Cerebellar nuclear complex (tissue), 1 donor: ENCODE measurements around the gene LITAF.

ENCODE experiments used
- DNase-seq, 2 experiments: peaks; one replicate each; lab custom pipeline; 2025; lab: John Stamatoyannopoulos, UW

The LITAF gene

DNA sequence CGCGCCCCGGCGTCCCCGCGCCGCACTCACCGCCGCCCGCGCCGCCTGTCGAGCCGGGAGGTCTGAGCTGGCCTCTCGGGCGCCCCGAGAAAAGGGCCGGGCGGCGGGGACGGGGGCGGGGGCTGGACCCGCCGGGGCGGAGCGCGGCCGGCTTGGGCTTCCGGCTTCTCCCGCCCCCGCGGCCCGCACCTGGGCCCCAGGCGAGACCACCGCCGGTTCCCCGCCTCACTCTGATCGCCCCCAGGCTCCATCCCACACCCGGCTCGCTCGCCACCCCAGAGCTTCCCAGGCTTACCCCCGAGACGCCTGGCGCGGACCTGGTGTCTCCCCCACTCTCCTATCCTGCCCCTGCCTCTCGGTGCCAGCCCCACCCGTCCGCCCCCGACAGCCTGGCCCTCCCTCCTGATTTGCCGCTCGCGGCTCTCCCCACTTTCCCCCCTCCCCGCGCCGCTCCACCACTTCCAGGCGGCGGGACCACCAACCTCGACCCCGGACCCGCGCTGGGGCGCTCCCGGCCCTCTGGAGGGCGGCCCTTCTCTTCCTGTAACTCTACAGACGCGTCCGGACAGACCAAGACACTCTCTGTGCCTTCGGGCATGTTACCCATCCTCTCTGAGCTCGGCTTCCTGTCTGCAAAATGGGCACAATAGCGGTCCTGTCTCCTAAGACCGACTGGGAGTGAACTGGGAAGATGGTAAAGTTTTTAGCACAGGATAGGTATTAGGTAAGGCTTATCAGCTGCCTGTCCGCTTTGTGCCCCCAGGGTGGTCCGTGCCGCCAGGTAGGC is at the start of gene LITAF:
Gene LITAF (minus strand): TSS at position 64 of the 787 bp plus-strand sequence. CDS start 30,189 bp downstream, outside the sequence.
- no peak for DNase-seq

GRCh38 chr16:11636172-11636721 is 49.5 kb upstream of the LITAF start:
- DNase-seq: no peak

- DNase-seq: no peak
These were observed 49.0 kb upstream of the LITAF start for GRCh38 chr16:11635679-11636171.

- DNase-seq: no peak
These were observed 48.5 kb upstream of the LITAF start for GRCh38 chr16:11635113-11635652.

- DNase-seq: no peak
These were observed 47.6 kb upstream of the LITAF start for GRCh38 chr16:11634312-11634711.

GRCh38 chr16:11633113-11633512 is 46.4 kb upstream of the LITAF start:
- no peak for DNase-seq

DNA sequence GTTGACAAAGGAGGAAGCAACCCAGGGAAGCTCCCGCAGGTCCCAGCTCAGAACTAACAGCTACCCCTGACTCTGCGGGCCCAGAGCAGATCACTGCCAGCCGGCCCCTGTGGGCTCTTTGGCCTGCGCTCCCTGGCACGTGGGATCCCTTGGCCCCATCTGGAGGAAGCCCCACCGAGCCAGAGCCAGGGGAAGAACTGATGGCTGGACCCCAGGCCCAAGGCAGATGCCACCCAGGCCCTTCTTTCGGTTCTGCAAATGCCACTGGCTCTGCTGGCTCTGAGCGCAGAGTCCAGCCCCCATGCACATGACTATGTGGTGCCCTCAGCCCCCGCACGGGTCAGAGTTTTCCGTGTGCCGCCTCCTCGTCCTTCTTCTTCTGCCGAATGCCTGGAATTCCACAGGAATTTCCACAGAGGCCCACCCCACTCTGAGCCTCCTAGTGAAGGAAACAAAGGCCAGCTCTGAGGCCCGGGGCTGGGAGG is 45.8 kb upstream of the LITAF start:
- no peak for DNase-seq

DNA sequence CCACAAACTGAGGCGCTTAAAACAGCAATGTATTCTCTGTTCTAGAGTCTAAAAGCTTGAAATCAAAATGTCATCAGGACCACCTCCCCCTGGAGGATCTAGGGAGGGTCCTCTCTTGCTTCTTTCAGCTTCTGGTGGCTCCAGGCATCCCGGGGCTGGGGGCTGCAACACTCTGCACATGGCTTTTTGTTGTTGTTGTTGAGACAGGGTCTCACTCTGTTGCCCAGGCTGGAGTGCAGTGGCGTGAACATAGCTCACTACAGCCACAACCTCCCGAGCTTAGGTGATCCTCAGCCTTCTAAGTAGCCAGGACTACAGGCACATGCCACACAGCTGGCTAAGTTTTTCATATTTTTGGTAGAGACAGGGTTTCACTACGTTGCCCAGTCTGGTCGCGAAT is 44.5 kb upstream of the LITAF start:
- DNase-seq: no peak

DNA sequence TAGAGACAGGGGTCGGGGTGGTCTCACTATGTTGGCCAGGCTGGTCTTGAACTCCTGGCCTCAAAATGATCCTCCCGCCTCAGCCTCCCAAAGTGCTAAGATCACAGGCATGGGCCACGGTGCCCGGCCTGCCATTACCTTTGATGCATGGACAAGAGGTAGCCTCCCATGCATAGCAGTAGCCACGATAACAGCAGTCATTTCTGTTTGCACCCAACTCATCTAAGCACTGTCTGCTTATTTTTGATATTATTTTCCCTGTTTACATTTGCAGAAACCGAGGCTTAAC is 44.0 kb upstream of the LITAF start:
- DNase-seq: no peak

GRCh38 chr16:11630046-11630767 is 43.5 kb upstream of the LITAF start:
- DNase-seq: no peak

DNA sequence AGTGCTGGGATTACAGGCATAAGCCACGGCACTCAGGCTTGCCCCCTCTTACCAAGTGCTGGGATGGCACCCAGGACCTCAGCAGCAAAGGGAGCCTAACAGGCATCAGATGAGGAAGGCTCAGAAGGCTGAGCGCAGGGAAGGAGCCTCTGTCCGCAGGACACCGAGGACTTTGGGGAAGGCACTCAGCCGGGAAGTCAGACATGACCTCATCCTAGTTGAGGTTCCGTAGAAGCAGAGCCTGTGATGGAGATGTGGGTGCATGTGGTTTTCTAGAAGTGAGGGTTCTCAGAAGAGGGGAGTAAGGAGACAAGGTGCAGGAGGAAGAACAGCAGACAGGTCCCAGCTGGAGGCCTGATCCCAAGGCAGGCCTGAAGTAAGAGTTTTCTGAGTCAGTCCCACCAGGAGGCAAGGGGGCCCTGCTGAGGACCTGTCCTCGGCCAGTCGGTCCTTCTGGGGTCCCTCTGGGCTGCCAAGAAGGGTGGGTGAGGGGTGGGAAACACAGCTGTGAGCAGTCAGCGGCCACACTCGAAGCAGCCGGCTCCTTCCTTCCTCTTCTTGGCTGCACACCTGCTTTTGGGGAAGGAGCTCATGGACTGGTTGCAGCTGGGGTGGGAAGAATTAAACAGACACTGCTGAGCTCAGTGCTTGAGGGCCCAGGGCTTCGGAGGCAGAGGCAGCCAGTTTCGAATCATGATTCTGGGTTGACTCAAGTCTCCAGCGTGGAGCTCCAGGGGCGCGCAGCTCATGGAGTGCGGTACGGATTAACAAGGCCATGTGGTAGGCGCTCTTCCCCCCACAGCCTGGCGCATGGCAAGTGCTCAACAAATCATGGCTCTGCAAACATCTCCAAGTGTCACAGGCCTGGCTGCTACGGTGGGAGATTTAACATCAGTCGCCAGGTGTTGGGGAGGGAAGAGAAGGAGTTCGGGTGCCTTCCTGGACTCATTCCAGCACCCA is 42.6 kb upstream of the LITAF start:
- DNase-seq: no peak

DNA sequence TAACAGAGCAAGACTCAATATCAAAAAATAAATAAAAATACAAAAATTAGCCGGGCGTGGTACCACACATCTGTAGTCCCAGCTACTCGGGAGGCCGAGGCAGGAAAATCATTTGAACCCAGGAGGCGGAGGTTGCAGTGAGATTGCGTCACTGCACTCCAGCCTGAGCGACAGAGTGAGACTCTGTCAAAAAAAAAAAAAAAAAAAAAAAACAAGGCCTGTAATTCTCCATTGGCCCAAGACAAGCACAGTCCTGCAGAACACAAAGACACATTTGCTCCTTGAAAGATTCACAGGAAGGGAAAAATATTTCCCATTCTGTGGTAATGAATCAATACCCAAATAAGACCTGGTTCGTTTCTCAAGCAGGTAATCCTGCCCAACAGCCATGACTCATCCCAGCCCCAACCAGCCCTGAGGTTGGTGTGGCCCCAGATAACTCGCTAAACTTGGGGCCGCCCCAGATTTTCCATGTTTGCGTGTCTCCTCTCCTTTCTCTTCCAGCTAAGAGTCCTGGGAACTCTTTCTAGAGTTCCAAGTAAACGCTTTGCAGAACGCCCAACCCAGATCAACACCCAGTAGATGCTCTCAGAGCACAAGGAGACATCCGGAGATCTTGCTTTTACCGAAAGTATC is 41.2 kb upstream of the LITAF start:
- no peak for DNase-seq

DNA sequence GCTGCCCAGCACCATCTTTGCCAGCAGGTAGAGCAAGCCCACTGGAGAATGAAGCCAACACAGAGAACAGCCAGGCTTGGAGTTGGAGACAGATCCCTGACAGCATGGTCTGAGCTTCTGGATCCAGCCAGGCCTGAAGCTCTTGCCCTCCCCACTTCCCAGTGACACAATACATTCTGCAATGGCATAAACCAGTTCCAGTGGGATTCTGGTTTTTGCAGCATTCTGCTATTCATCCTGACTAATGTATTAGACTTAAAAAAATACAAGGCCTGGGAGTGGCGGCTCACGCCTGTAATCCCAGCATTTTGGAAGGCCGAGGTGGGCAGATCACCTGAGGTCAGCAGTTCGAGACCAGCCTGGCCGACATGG is 40.6 kb upstream of the LITAF start:
- DNase-seq: no peak

GRCh38 chr16:11626657-11627291 is 40.1 kb upstream of the LITAF start:
- no peak for DNase-seq

- no peak for DNase-seq
These were observed 39.0 kb upstream of the LITAF start for GRCh38 chr16:11625769-11626168.

GRCh38 chr16:11624636-11625607 is 38.2 kb upstream of the LITAF start:
- no peak for DNase-seq

GRCh38 chr16:11624205-11624604 is 37.5 kb upstream of the LITAF start:
- DNase-seq: no peak

- no peak for DNase-seq
These were observed 35.4 kb upstream of the LITAF start for GRCh38 chr16:11621920-11622651.

- DNase-seq: no peak
These were observed 34.8 kb upstream of the LITAF start for GRCh38 chr16:11621539-11621919.
